Stimulated activated CD4-positive, alpha-beta T cell treated with anti-CD3 and anti-CD28 coated beads, Interleukin-15, amount 100 ng/mL, for 24 hours (primary cell): ENCODE data around the gene TEX264.

ENCODE experiments used
- DNase-seq: peaks from one replicate; pipeline ENCODE4 v3.0.0-alpha.2; 2020

The TEX264 gene

GRCh38 chr3:51700403-51700802 lies 29.4 kb downstream of the TEX264 start:
- DNase-seq = no peak

- DNase-seq = no peak
Measured at GRCh38 chr3:51702156-51702555, 31.1 kb downstream of the TEX264 start.

- DNase-seq = no peak
Measured at GRCh38 chr3:51703068-51703760, 32.2 kb downstream of the TEX264 start.

- no peak for DNase-seq
Measured at GRCh38 chr3:51703761-51704510, 32.9 kb downstream of the TEX264 start.

- DNase-seq = no peak
Measured at GRCh38 chr3:51704511-51704950, 33.5 kb downstream of the TEX264 start.

- no peak for DNase-seq
Measured at GRCh38 chr3:51705276-51706020, 34.4 kb downstream of the TEX264 start.

- DNase-seq = no peak
Measured at GRCh38 chr3:51706021-51706485, 35.0 kb downstream of the TEX264 start.

- peak; percentile 43 for DNase-seq
Measured at GRCh38 chr3:51706788-51707731, 36.0 kb downstream of the TEX264 start, which contains the start of gene GRM2. GRM2 (plus strand) TSS chr3:51707068; CDS start chr3:51708984, 1,916 bp downstream.

GRCh38 chr3:51708216-51708845 lies 37.3 kb downstream of the TEX264 start:
- DNase-seq = no peak

- no peak for DNase-seq
Measured at GRCh38 chr3:51709004-51709420, 38.0 kb downstream of the TEX264 start.

- no peak for DNase-seq
Measured at GRCh38 chr3:51709675-51710074, 38.6 kb downstream of the TEX264 start.

- DNase-seq = no peak
Measured at GRCh38 chr3:51710631-51711351, 39.7 kb downstream of the TEX264 start.

- DNase-seq = no peak
Measured at GRCh38 chr3:51711352-51712037, 40.4 kb downstream of the TEX264 start.

- no peak for DNase-seq
Measured at GRCh38 chr3:51712038-51712420, 41.0 kb downstream of the TEX264 start.

GRCh38 chr3:51712511-51712931 lies 41.5 kb downstream of the TEX264 start:
- DNase-seq = no peak

- DNase-seq = no peak
Measured at GRCh38 chr3:51712963-51713362, 41.9 kb downstream of the TEX264 start.

GRCh38 chr3:51715231-51715976 lies 44.4 kb downstream of the TEX264 start:
- DNase-seq = no peak

- DNase-seq = no peak
Measured at GRCh38 chr3:51715977-51716294, 44.9 kb downstream of the TEX264 start.

GRCh38 chr3:51716805-51717204 lies 45.8 kb downstream of the TEX264 start:
- DNase-seq = no peak

- DNase-seq = no peak
Measured at GRCh38 chr3:51717446-51717845, 46.4 kb downstream of the TEX264 start.
